GM23338 (cell line): Measurements from ENCODE around the gene STX1B.

Experiments used
- CTCF ChIP-seq, 2 experiments: fragments of 200-600 bp in 1 of 2; sonication (generic) in 1 of 2; conservative IDR thresholded peaks; 2 replicates each; pipeline versions ENCODE4 v1.5.1 to v1.6.1; 2016 to 2017; ENCODE audit warnings: antibody characterized with exemption in 2 of 2, low read depth in 2 of 2, mild to moderate bottlenecking in 2 of 2, moderate library complexity in 1 of 2
- EZH2 ChIP-seq: fragments of 200-600 bp; sonication (generic); IDR thresholded peaks from one replicate; pipeline ENCODE4 v1.8.0; 2017; ENCODE audit warnings: antibody characterized with exemption, mild to moderate bottlenecking, low read depth; ENCODE audit not compliant: unreplicated experiment
- EZH2phosphoT487 ChIP-seq: fragments of 200-600 bp; sonication (generic); IDR thresholded peaks from one replicate; pipeline ENCODE4 v1.8.1; 2018; ENCODE audit warnings: antibody characterized with exemption; ENCODE audit not compliant: unreplicated experiment
- POLR2AphosphoS5 ChIP-seq: IDR thresholded peaks from 2 replicates; pipeline ENCODE4 v1.6.1; 2016; ENCODE audit warnings: antibody characterized with exemption, low read depth
- REST ChIP-seq: IDR thresholded peaks from one replicate; pipeline ENCODE4 v1.6.1; 2018; ENCODE audit warnings: antibody characterized with exemption; ENCODE audit not compliant: unreplicated experiment
- ZNF331 ChIP-seq: fragments of 250-450 bp; sonication (Bioruptor Pico); IDR thresholded peaks from 2 replicates; pipeline ENCODE4 v1.5.0; 2020; ENCODE audit warnings: low read depth, mild to moderate bottlenecking, moderate library complexity

- TF ChIP-seq REST (no peak), CTCF (conservative IDR thresholded peaks at IDR 0.05; ENCODE audit: low read depth in 2 of 2) (no peak), EZH2 (no peak), POLR2AphosphoS5 (no peak), ZNF331 (CRISPR knock-in tag) (no peak), EZH2phosphoT487 (no peak)
Observed at GRCh38 chr16:30976486-30976885, 34.0 kb downstream of the STX1B start.
